ENCODE results near the gene CPN2. TPM values are rescaled to one million over a fixed set of nuclear protein-coding genes. Genes with fewer than 3 reads are reported as not detected.

CPN2 gene
- total and polyA plus RNA-seq, 2 donors (not counting 3 experiments of a cell fraction or from before 2014, with no cell fraction given): not detected

DNA sequence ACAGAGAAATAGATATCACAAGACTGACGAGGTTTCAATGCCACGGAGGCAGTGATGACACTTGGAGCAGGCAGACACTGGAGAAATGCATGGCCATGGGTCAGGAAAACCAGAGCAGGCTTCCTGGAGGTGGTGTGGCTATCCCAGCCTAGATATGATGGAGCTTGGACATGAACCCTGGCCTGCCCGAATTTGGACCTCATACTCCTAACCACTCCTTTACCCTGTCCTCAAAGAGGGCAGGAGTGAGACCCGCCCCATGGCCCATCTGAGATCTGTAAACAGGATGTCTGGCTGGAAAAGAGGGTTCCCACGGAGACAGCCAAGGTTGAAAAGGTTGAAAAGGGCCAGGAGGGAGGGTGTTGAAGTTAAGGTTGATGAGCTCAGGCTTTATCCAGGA lies 31.0 kb downstream of the CPN2 start:
- no peak overlapping the region for H3K9ac ChIP-seq (replicated peaks; ENCODE audit: extremely low read depth, insufficient read depth, low read length)
- FAIRE-seq (no peak), DNase-seq (ENCODE audit: low read depth, low spot score) (no peak)
- H3K27me3 ChIP-seq (ENCODE audit: control insufficient read depth in 2 of 2, insufficient read depth in 2 of 2, low read length in 2 of 2): peaks cover 4 to 5% of the 10 kb centered on the region in 2 experiments
- CTCF ChIA-PET: interaction anchor here (0.6 to 1.0 kb wide), 2 partner anchors 88 to 655 kb away, joined by 3 to 5 read pairs; no protein-coding TSS in a partner anchor
- dilution Hi-C loops (cut with MboI; ENCODE audit: extremely low pct_ligation_motif_present, low sequenced_read_pairs) (loop anchor here (25.0 kb wide), 1 partner anchor 558 kb away; no protein-coding TSS in a partner anchor), intact Hi-C loops (cut with micrococcal nuclease) (no loop called here)
- no peaks in the 10 kb centered on the region for H3K36me3 ChIP-seq (ENCODE audit: control insufficient read depth in 2 of 2, extremely low read depth in 1 of 2, insufficient read depth in 2 of 2, low read length in 2 of 2)
- H3K4me3 ChIP-seq (replicated peaks in 1 of 3; ENCODE audit: insufficient read depth in 1 of 3, low read depth in 1 of 3, low read length in 3 of 3): no peak overlapping the region
- no peaks in the 10 kb centered on the region for H4K20me1 ChIP-seq (replicated peaks; ENCODE audit: control insufficient read depth, extremely low read depth, insufficient read depth, low read length)
- POLR2A ChIA-PET: no interaction called here
- no peak overlapping the region for H2AFZ ChIP-seq (ENCODE audit: low read depth, low read length)
- no TSS peak for BruUV-seq (replicated peaks)
- no peak overlapping the region for H3K27ac ChIP-seq (ENCODE audit: insufficient read depth, low read depth, low read length)
- no peak for TF ChIP-seq POLR2A (IDR thresholded peaks at IDR 0.05; ENCODE audit: low read depth, low read length)
- TF ChIP-seq, protein P1, sequence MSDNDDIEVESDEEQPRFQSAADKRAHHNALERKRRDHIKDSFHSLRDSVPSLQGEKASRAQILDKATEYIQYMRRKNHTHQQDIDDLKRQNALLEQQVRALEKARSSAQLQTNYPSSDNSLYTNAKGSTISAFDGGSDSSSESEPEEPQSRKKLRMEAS (IDR thresholded peaks at IDR 0.05; ENCODE audit: insufficient read depth, insufficient read length): no peak
- no peak for TF ChIP-seq GATA2 (IDR thresholded peaks at IDR 0.05; ENCODE audit: insufficient read depth, insufficient read length, low read depth, low read length)
- no peaks in the 10 kb centered on the region for H3K79me2 ChIP-seq (ENCODE audit: control insufficient read depth, insufficient read depth, low read length)
- peaks cover 4% of the 10 kb centered on the region for H3K4me1 ChIP-seq (ENCODE audit: control insufficient read depth, extremely low read depth, insufficient read depth, low read length)
- no peaks in the 10 kb centered on the region for H3K9me3 ChIP-seq (replicated peaks; ENCODE audit: control insufficient read depth, insufficient read depth, low read length)
- no peak overlapping the region for H3K4me2 ChIP-seq (ENCODE audit: insufficient read depth, low read length)
- H3K9me1 ChIP-seq (replicated peaks; ENCODE audit: control insufficient read depth, extremely low read depth, insufficient read depth, low read length): no peaks in the 10 kb centered on the region

DNA sequence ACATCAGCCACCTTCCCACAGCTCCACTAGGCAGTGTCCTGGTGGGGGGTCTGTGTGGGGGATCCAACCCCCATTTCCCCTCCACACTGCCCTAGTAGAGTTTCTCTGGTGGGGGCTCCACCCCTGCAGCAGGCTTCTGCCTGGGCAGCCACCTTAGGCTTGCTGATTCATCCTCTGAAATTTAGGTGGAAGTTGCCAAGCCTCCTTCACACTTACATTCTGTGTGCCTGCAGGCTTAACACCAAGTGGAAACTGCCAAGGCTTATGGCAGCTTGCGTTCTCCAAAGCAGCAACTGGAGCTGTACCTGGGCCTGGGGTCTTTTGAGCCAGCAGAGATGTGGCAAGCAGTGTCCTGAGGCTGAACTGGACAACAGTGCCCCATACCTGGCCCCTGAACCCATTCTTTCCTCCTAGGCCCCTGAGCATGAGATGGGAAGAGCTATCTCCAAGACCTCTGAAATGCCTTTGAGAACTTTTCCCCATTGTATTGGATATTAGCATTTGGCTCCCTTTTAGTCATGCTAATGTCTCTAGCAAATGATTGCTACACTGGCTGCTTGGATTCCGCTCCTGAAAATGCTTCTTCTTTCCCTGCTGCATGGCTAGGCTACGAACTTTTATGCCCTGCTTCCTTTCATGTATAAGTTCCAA lies 32.5 kb downstream of the CPN2 start:
- TF ChIP-seq GATA2 (IDR thresholded peaks at IDR 0.05; ENCODE audit: insufficient read depth, insufficient read length, low read depth, low read length) (no peak), JUN (IDR thresholded peaks at IDR 0.05; ENCODE audit: borderline replicate concordance, insufficient read depth, insufficient read length, low read depth) (no peak), POLR2AphosphoS5 (IDR thresholded peaks at IDR 0.05; ENCODE audit: insufficient read depth, low read depth, low read length) (no peak), MYC (IDR thresholded peaks at IDR 0.05; ENCODE audit: low read depth, low read length) (no peak), EZH2 (IDR thresholded peaks at IDR 0.05; ENCODE audit: borderline replicate concordance, low read depth, low read length, severe bottlenecking) (no peak), POLR2A (IDR thresholded peaks at IDR 0.05; ENCODE audit: low read depth, low read length) (no peak), FOS (IDR thresholded peaks at IDR 0.05; ENCODE audit: borderline replicate concordance, insufficient read depth, low read length) (no peak)
- TF ChIP-seq, protein P2, sequence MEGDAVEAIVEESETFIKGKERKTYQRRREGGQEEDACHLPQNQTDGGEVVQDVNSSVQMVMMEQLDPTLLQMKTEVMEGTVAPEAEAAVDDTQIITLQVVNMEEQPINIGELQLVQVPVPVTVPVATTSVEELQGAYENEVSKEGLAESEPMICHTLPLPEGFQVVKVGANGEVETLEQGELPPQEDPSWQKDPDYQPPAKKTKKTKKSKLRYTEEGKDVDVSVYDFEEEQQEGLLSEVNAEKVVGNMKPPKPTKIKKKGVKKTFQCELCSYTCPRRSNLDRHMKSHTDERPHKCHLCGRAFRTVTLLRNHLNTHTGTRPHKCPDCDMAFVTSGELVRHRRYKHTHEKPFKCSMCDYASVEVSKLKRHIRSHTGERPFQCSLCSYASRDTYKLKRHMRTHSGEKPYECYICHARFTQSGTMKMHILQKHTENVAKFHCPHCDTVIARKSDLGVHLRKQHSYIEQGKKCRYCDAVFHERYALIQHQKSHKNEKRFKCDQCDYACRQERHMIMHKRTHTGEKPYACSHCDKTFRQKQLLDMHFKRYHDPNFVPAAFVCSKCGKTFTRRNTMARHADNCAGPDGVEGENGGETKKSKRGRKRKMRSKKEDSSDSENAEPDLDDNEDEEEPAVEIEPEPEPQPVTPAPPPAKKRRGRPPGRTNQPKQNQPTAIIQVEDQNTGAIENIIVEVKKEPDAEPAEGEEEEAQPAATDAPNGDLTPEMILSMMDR (IDR thresholded peaks at IDR 0.05; ENCODE audit: extremely low read depth in 1 of 2, insufficient read depth in 1 of 2, low read depth in 1 of 2, low read length in 2 of 2): no peak
- TF ChIP-seq, protein P1 (IDR thresholded peaks at IDR 0.05; ENCODE audit: insufficient read depth, insufficient read length): no peak
- no peak overlapping the region for H3K4me2 ChIP-seq (ENCODE audit: insufficient read depth, low read length)
- no TSS peak for BruUV-seq (replicated peaks)
- no peaks in the 10 kb centered on the region for H3K36me3 ChIP-seq (ENCODE audit: control insufficient read depth in 2 of 2, extremely low read depth in 1 of 2, insufficient read depth in 2 of 2, low read length in 2 of 2)
- H2AFZ ChIP-seq (ENCODE audit: low read depth, low read length): no peak overlapping the region
- no peaks in the 10 kb centered on the region for H3K9me3 ChIP-seq (replicated peaks; ENCODE audit: control insufficient read depth, insufficient read depth, low read length)
- POLR2A ChIA-PET: no interaction called here
- no peak overlapping the region for H3K9ac ChIP-seq (replicated peaks; ENCODE audit: extremely low read depth, insufficient read depth, low read length)
- dilution Hi-C loops (cut with MboI; ENCODE audit: extremely low pct_ligation_motif_present, low sequenced_read_pairs): loop anchor here (25.0 kb wide), 1 partner anchor 556 kb away; no protein-coding TSS in a partner anchor
- CTCF ChIA-PET: interaction anchor here (0.6 to 1.1 kb wide), 2 partner anchors 12 to 653 kb away, joined by 3 read pairs; no protein-coding TSS in a partner anchor
- H3K4me3 ChIP-seq (replicated peaks in 1 of 3; ENCODE audit: insufficient read depth in 1 of 3, low read depth in 1 of 3, low read length in 3 of 3): no peak overlapping the region
- no peaks in the 10 kb centered on the region for H3K9me1 ChIP-seq (replicated peaks; ENCODE audit: control insufficient read depth, extremely low read depth, insufficient read depth, low read length)
- FAIRE-seq (no peak), DNase-seq (ENCODE audit: low read depth, low spot score) (no peak)
- intact Hi-C loops (cut with micrococcal nuclease): loop anchor here (5.0 kb wide), 1 partner anchor 231 kb away; no protein-coding TSS in a partner anchor
- H4K20me1 ChIP-seq (replicated peaks; ENCODE audit: control insufficient read depth, extremely low read depth, insufficient read depth, low read length): no peaks in the 10 kb centered on the region
- H3K27me3 ChIP-seq (ENCODE audit: control insufficient read depth in 2 of 2, insufficient read depth in 2 of 2, low read length in 2 of 2): peaks cover 4 to 5% of the 10 kb centered on the region in 2 experiments
- H3K4me1 ChIP-seq (ENCODE audit: control insufficient read depth, extremely low read depth, insufficient read depth, low read length): peaks cover 7% of the 10 kb centered on the region
- H3K27ac ChIP-seq (ENCODE audit: insufficient read depth, low read depth, low read length): no peak overlapping the region
- H3K79me2 ChIP-seq (ENCODE audit: control insufficient read depth, insufficient read depth, low read length): no peaks in the 10 kb centered on the region

Measured in endothelial cell of umbilical vein (primary cell).